H1 (cell line): ENCODE data around the gene UTP14A. TPM values are rescaled to one million over a fixed set of nuclear protein-coding genes. Genes with fewer than 3 reads are reported as not detected.

ENCODE experiments used
- CTCF ChIA-PET: fragments of 300-600 bp; sonication (Branson Sonifier 250); formaldehyde crosslinking; loops from one replicate; lab custom pipeline; 2021; ENCODE audit not compliant: partially characterized antibody; lab: Charles Lee
- POLR2A ChIA-PET: fragments of 300-600 bp; sonication (Branson Sonifier 250); formaldehyde crosslinking; loops from one replicate; lab custom pipeline; 2021; ENCODE audit warnings: inconsistent platforms; ENCODE audit not compliant: partially characterized antibody; lab: Charles Lee
- DNase-seq, 2 experiments: peaks; one replicate each; pipeline versions ENCODE4 v3.0.0 to v3.0.0-alpha.2; 2010 to 2022; ENCODE audit warnings: low spot score in 2 of 2, low read depth in 1 of 2, mixed read lengths in 1 of 2
- FAIRE-seq: peaks from 2 replicates; lab custom pipeline; 2011; peaks lifted over from hg19 to GRCh38; lab: Jason Lieb, UNC
- H2AFZ ChIP-seq: 2 replicates; pipeline ENCODE4 v1.8.1; 2012; ENCODE audit warnings: low read length, inconsistent platforms
- H2AK5ac ChIP-seq: 2 replicates; pipeline ENCODE4 v1.6.1; 2013; ENCODE audit warnings: low read depth, low read length
- H2BK120ac ChIP-seq: replicated peaks from 2 replicates; pipeline ENCODE3; 2013; ENCODE audit warnings: low read depth, low read length, inconsistent platforms
- H2BK12ac ChIP-seq: 2 replicates; pipeline ENCODE4 v1.6.1; 2013; ENCODE audit warnings: low read depth, low read length
- H2BK15ac ChIP-seq: 2 replicates; pipeline ENCODE4 v1.6.1; 2013; ENCODE audit warnings: low read length
- H2BK20ac ChIP-seq: 2 replicates; pipeline ENCODE4 v1.6.1; 2013; ENCODE audit warnings: low read length
- H2BK5ac ChIP-seq: 2 replicates; pipeline ENCODE4 v1.6.1; 2013; ENCODE audit warnings: low read depth, low read length
- H3K14ac ChIP-seq: 2 replicates; pipeline ENCODE4 v1.6.1; 2013; ENCODE audit warnings: inconsistent platforms; ENCODE audit not compliant: insufficient read length
- H3K18ac ChIP-seq: 2 replicates; pipeline ENCODE4 v1.6.1; 2013; ENCODE audit warnings: low read length; ENCODE audit errors: extremely low read depth
- H3K23ac ChIP-seq: 2 replicates; pipeline ENCODE4 v1.6.1; 2013; ENCODE audit warnings: inconsistent platforms; ENCODE audit not compliant: insufficient read length
- H3K23me2 ChIP-seq: 2 replicates; pipeline ENCODE4 v1.6.1; 2013; ENCODE audit warnings: low read depth, low read length
- H3K27ac ChIP-seq: 2 replicates; pipeline ENCODE4 v1.6.1; 2011; ENCODE audit warnings: low read depth, low read length, inconsistent platforms
- H3K27me3 ChIP-seq, 4 experiments: replicated peaks in 1 of 4; 1 replicate in 1 of 4; 2 replicates in 3 of 4; pipeline versions ENCODE4 v1.6.1 to v1.8.1; 2011 to 2013; ENCODE audit warnings: low read length in 3 of 4, mild to moderate bottlenecking in 3 of 4, inconsistent platforms in 2 of 4, mixed read lengths in 2 of 4, moderate library complexity in 1 of 4; ENCODE audit not compliant: control insufficient read depth in 3 of 4, insufficient read depth in 3 of 4; ENCODE audit errors: extremely low read depth in 1 of 4
- H3K36me3 ChIP-seq, 4 experiments: 2 replicates each; pipeline versions ENCODE4 v1.6.1 to v1.8.1; 2011 to 2013; ENCODE audit warnings: mild to moderate bottlenecking in 4 of 4, low read length in 3 of 4, moderate library complexity in 2 of 4, control low read depth in 1 of 4, inconsistent platforms in 1 of 4; ENCODE audit not compliant: insufficient read depth in 4 of 4, control insufficient read depth in 2 of 4
- H3K4ac ChIP-seq: replicated peaks from 2 replicates; pipeline ENCODE3; 2013; ENCODE audit warnings: low read length, low read depth, mixed read lengths, inconsistent platforms; ENCODE audit not compliant: insufficient read length
- H3K4me1 ChIP-seq, 4 experiments: replicated peaks in 1 of 4; 1 replicate in 1 of 4; 2 replicates in 3 of 4; pipeline versions ENCODE4 v1.6.1 to v1.8.1; 2011 to 2013; ENCODE audit warnings: low read length in 3 of 4, inconsistent platforms in 2 of 4, mixed read lengths in 1 of 4; ENCODE audit not compliant: insufficient read depth in 4 of 4, control insufficient read depth in 3 of 4
- H3K4me2 ChIP-seq, 2 experiments: 2 replicates each; pipeline versions ENCODE4 v1.6.1 to v1.8.1; 2011 to 2013; ENCODE audit warnings: low read depth in 2 of 2, low read length in 2 of 2, control low read depth in 1 of 2, inconsistent platforms in 1 of 2, mild to moderate bottlenecking in 1 of 2; ENCODE audit not compliant: insufficient read depth in 1 of 2
- H3K4me3 ChIP-seq, 4 experiments: fragments of 200-600, 300-600 bp in 1 of 4; sonication (generic), shearing (Covaris generic), sonication (Bioruptor Twin) in 1 of 4; 2 replicates each; pipeline versions ENCODE4 v1.5.1 to v1.8.1; 2011 to 2016; ENCODE audit warnings: low read length in 4 of 4, low read depth in 3 of 4, control low read depth in 2 of 4, inconsistent platforms in 2 of 4, mild to moderate bottlenecking in 2 of 4, mixed read lengths in 1 of 4, moderate library complexity in 1 of 4; ENCODE audit not compliant: insufficient read depth in 2 of 4; ENCODE audit errors: extremely low read depth in 1 of 4
- H3K56ac ChIP-seq: replicated peaks from 2 replicates; pipeline ENCODE3; 2013; ENCODE audit warnings: low read depth, mild to moderate bottlenecking, mixed read lengths, low read length, inconsistent platforms; ENCODE audit not compliant: insufficient read length
- H3K79me1 ChIP-seq: 2 replicates; pipeline ENCODE4 v1.6.1; 2013; ENCODE audit warnings: low read depth, low read length, control low read depth
- H3K79me2 ChIP-seq, 2 experiments: 2 replicates each; pipeline versions ENCODE4 v1.6.1 to v1.8.1; 2012 to 2013; ENCODE audit warnings: low read length in 2 of 2, mild to moderate bottlenecking in 2 of 2, inconsistent platforms in 1 of 2; ENCODE audit not compliant: insufficient read depth in 2 of 2, control insufficient read depth in 1 of 2
- H3K9ac ChIP-seq, 4 experiments: replicated peaks in 1 of 4; 1 replicate in 1 of 4; 2 replicates in 3 of 4; pipeline versions ENCODE4 v1.6.1 to v1.8.1; 2011 to 2013; ENCODE audit warnings: low read depth in 3 of 4, low read length in 3 of 4, control low read depth in 2 of 4, mild to moderate bottlenecking in 2 of 4, moderate library complexity in 2 of 4, inconsistent platforms in 1 of 4; ENCODE audit errors: extremely low read depth in 1 of 4
- H3K9me3 ChIP-seq, 2 experiments: 2 replicates each; pipeline versions ENCODE4 v1.6.1 to v1.8.1; 2012 to 2013; ENCODE audit warnings: mild to moderate bottlenecking in 2 of 2, moderate library complexity in 2 of 2, control low read depth in 1 of 2, inconsistent platforms in 1 of 2, low read depth in 1 of 2, low read length in 1 of 2, mixed read lengths in 1 of 2; ENCODE audit not compliant: insufficient read depth in 2 of 2
- H4K20me1 ChIP-seq, 2 experiments: replicated peaks in 1 of 2; 2 replicates each; pipeline versions ENCODE3 to v1.8.1; 2011 to 2013; ENCODE audit warnings: inconsistent platforms in 2 of 2, low read length in 2 of 2, mild to moderate bottlenecking in 1 of 2; ENCODE audit not compliant: insufficient read depth in 2 of 2, control insufficient read depth in 1 of 2
- H4K5ac ChIP-seq: 2 replicates; pipeline ENCODE4 v1.6.1; 2013; ENCODE audit warnings: low read length, low read depth, mixed read lengths, inconsistent platforms; ENCODE audit not compliant: insufficient read length
- H4K8ac ChIP-seq: 2 replicates; pipeline ENCODE4 v1.8.0; 2013; ENCODE audit warnings: mild to moderate bottlenecking, moderate library complexity, low read length, inconsistent platforms; ENCODE audit not compliant: insufficient read depth; ENCODE audit errors: extremely low read depth
- H4K91ac ChIP-seq: replicated peaks from 2 replicates; pipeline ENCODE3; 2013; ENCODE audit warnings: low read length, mixed read lengths, inconsistent platforms; ENCODE audit not compliant: insufficient read length
- CHD1 ChIP-seq: IDR thresholded peaks from 2 replicates; pipeline ENCODE4 v1.6.1; 2012; ENCODE audit warnings: low read depth, low read length, improper control_type of control experiment
- EP300 ChIP-seq, 2 experiments: IDR thresholded peaks; 1 replicate in 1 of 2; 2 replicates in 1 of 2; pipeline ENCODE4 v1.6.1; 2011 to 2012; ENCODE audit warnings: low read depth in 2 of 2, low read length in 2 of 2, mild to moderate bottlenecking in 2 of 2, borderline replicate concordance in 1 of 2, inconsistent platforms in 1 of 2, moderate library complexity in 1 of 2
- HDAC6 ChIP-seq: IDR thresholded peaks from one replicate; pipeline ENCODE4 v1.7.1; 2012; ENCODE audit warnings: low read depth, mild to moderate bottlenecking, inconsistent platforms, low read length, moderate library complexity
- KDM4A ChIP-seq: IDR thresholded peaks from one replicate; pipeline ENCODE4 v1.7.1; 2012; ENCODE audit warnings: low read depth, mild to moderate bottlenecking, moderate library complexity, low read length, inconsistent platforms; ENCODE audit not compliant: severe bottlenecking
- WGBS, 2 experiments: shearing (Covaris generic) in 1 of 2; methylation state at CpG; one replicate each; pipeline versions ENCODE4 v1.1.6 to v1.1.7; 2013 to 2015; ENCODE audit warnings: low lambda C conversion rate in 2 of 2, mixed read lengths in 2 of 2, inconsistent platforms in 1 of 2, low coverage in 1 of 2, missing lambda C conversion rate in 1 of 2; ENCODE audit not compliant: insufficient replicate concordance in 2 of 2, insufficient coverage in 1 of 2, insufficient read length in 1 of 2; ENCODE audit errors: extremely low coverage in 1 of 2, missing lambda C conversion rate in 1 of 2; 5-methylcytosine and 5-hydroxymethylcytosine counted together
- polyA plus RNA-seq, 7 experiments: library from polyadenylated mRNA; depleted of rRNA in 3 of 7; stranded (reverse) in 5 of 7; unstranded in 2 of 7; fragments of >200 nt in 5 of 7; fragments of 200-250 nt in 2 of 7; gene quantifications; 1 replicate in 5 of 7; 2 replicates in 1 of 7; 4 replicates in 1 of 7; pipeline versions ENCODE4 v1.2.1 to v1.2.3, GENCODE V29; 2011 to 2013; ENCODE audit warnings: missing spikeins in 2 of 7, mixed read lengths in 2 of 7
- total RNA-seq: library from RNA; stranded (reverse); fragmentation: NEBNext Ultra II Directional; extraction: Animal tissue kit (Norgen Biotek cat#: 25700); gene quantifications from 2 replicates; pipeline ENCODE4 v1.2.1, GENCODE V29; 2021
- TF ChIP-seq, protein P1 (sequence below): IDR thresholded peaks from 2 replicates; pipeline ENCODE4 v1.6.1; 2012; ENCODE audit warnings: inconsistent platforms

The UTP14A gene
- total and polyA plus RNA-seq, 2 of the 8 experiments (the other 6 are each of a cell fraction or from before 2014, with no cell fraction given): 4.5 to 24.0 TPM

DNA sequence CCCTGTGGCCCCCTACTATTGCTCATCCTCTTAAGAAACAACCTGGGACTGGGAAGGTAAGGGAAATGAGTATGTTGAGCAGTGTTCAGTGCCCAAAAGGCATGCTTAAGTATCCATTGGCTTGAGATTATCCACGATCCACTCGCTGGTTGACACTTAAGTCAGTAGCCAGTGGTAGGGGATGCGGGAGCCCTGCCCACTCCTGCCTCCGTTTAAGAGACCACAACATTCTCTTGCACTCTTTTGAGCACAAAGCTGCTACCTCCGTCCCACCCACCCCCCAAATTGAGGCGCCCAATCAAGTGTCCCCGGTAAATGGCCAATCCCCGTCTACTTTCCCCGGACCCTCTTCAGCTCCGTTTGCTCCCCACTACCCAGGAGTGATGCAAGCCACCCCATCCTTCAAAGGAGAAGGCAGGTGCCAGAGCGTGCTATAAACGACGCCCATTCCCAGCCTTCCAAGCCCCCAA is 25.0 kb downstream of the UTP14A start:
- POLR2A ChIA-PET: interaction anchor here (0.6 to 2.0 kb wide), 14 partner anchors 8 to 420 kb away, joined by 3 to 8 read pairs (median 4); partner anchors contain the start of gene ZDHHC9
- H2BK20ac ChIP-seq: no peak overlapping the region

More for the DNA sequence above, 25.0 kb downstream of the UTP14A start:
- no peaks in the 10 kb centered on the region for H3K79me2 ChIP-seq
- no peaks in the 10 kb centered on the region for H3K79me1 ChIP-seq
- no peak for TF ChIP-seq KDM4A
- TF ChIP-seq, protein P1, sequence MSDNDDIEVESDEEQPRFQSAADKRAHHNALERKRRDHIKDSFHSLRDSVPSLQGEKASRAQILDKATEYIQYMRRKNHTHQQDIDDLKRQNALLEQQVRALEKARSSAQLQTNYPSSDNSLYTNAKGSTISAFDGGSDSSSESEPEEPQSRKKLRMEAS: 0 out of 2 replicates have a peak, but pooled peaks have one; percentile 12
- TF ChIP-seq HDAC6: no peak
- TF ChIP-seq EP300 (IDR thresholded peaks at IDR 0.05; ENCODE audit: borderline replicate concordance in 1 of 2, low read depth in 2 of 2, low read length in 2 of 2): no peak
- TF ChIP-seq CHD1: no peak
- peak overlapping the region; percentile 85; the same call in 1 of the 2 replicates for H2AFZ ChIP-seq
- no peak overlapping the region for H3K14ac ChIP-seq
- peak overlapping the region; percentile 65 for H4K91ac ChIP-seq
- no peak overlapping the region for H2BK5ac ChIP-seq
- H3K4me1 ChIP-seq: peaks cover 0 to 5% (median 1%) of the 10 kb centered on the region in 4 experiments; a peak in 2 of 7 replicates
- peaks cover 9 to 17% (median 15%) of the 10 kb centered on the region in 4 experiments; a peak in 6 of 8 replicates for H3K36me3 ChIP-seq
- peak overlapping the region; percentile 88; the same call in 1 of the 2 replicates for H4K8ac ChIP-seq
- H4K5ac ChIP-seq: peak overlapping the region; percentile 97
- no peak overlapping the region for H3K56ac ChIP-seq
- no peak overlapping the region for H2BK15ac ChIP-seq
- no peak overlapping the region for H2AK5ac ChIP-seq
- peaks cover 30 to 34% (median 33%) of the 10 kb centered on the region in 4 experiments for H3K27me3 ChIP-seq
- no peaks in the 10 kb centered on the region for H3K9me3 ChIP-seq
- peak overlapping the region in 3 of 4 experiments; percentile 60 to 90 (median 73); a peak in 6 of 7 replicates for H3K9ac ChIP-seq
- no peak overlapping the region for H3K23ac ChIP-seq
- H3K4ac ChIP-seq: no peak overlapping the region
- CTCF ChIA-PET: interaction anchor here (0.6 to 1.3 kb wide), 3 partner anchors 16 to 324 kb away, joined by 3 to 4 read pairs (median 3); no protein-coding TSS in a partner anchor
- H2BK12ac ChIP-seq: no peak overlapping the region
- H3K4me2 ChIP-seq: peak overlapping the region; percentile 67 to 91
- H2BK120ac ChIP-seq: no peak overlapping the region
- WGBS, 2 experiments: 4% methylated on average over 10 of the region's 13 CpGs; no CpG with 5 or more reads in 1 of the 2 experiments
- FAIRE-seq: no peak
- peak in 1 of 2 experiments; percentile 54 for DNase-seq
- H4K20me1 ChIP-seq: peaks cover 0 to 3% of the 10 kb centered on the region in 2 experiments
- peak overlapping the region; percentile 59 to 92 (median 74) for H3K4me3 ChIP-seq
- H3K18ac ChIP-seq: peak overlapping the region; percentile 90; the same call in 1 of the 2 replicates
- H3K27ac ChIP-seq: peak overlapping the region; percentile 67; the same call in 1 of the 2 replicates
- no peaks in the 10 kb centered on the region; the same call in 1 of the 2 replicates for H3K23me2 ChIP-seq
